ENCODE data around the gene SLC13A3. TPM values are rescaled to one million over a fixed set of nuclear protein-coding genes. Genes with fewer than 3 reads are reported as not detected.

Gene SLC13A3
- total RNA-seq, 4 donors from 2014 or later: 1.1 to 8.9 (median 4.2) TPM

GRCh38 chr20:46670585-46671584, 19.6 kb upstream of the SLC13A3 start:
- WGBS: 89% methylated on average over 3 of the region's 3 CpGs
- Histone ChIP-seq H3K27me3 (no peaks in the 10 kb centered on the region), H3K4me1 (no peaks in the 10 kb centered on the region), H3K4me3 (no peak overlapping the region), H3K36me3 (no peaks in the 10 kb centered on the region), H3K27ac (no peak overlapping the region), H3K9me3 (peaks cover 11% of the 10 kb centered on the region)
- TF ChIP-seq POLR2A (IDR thresholded peaks at IDR 0.05): no peak
- no peak for DNase-seq (ENCODE audit: low spot score in 2 of 2)

DNA sequence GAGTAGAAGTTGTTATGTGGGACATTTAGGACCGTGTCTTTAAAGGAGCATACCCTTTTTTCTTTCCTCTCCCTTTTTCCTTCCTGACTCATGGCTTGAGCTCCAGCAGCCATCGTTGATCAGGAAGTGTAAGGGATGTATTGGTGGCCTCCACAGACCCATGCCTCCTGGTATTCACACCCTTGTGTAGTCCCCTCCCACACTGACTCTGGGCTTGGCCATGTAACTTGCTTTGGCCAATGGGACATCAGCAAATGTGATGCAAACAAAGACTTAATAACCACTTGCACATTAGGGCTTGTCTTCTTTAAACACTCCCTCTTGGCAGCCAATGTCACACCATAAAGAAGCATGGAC, 18.9 kb upstream of the SLC13A3 start:
- no peaks in the 10 kb centered on the region for H3K27me3 ChIP-seq
- TF ChIP-seq EP300 (IDR thresholded peaks at IDR 0.05) (no peak), POLR2AphosphoS5 (IDR thresholded peaks at IDR 0.05) (no peak), POLR2A (IDR thresholded peaks at IDR 0.05) (no peak)
- TF ChIP-seq, protein P1, sequence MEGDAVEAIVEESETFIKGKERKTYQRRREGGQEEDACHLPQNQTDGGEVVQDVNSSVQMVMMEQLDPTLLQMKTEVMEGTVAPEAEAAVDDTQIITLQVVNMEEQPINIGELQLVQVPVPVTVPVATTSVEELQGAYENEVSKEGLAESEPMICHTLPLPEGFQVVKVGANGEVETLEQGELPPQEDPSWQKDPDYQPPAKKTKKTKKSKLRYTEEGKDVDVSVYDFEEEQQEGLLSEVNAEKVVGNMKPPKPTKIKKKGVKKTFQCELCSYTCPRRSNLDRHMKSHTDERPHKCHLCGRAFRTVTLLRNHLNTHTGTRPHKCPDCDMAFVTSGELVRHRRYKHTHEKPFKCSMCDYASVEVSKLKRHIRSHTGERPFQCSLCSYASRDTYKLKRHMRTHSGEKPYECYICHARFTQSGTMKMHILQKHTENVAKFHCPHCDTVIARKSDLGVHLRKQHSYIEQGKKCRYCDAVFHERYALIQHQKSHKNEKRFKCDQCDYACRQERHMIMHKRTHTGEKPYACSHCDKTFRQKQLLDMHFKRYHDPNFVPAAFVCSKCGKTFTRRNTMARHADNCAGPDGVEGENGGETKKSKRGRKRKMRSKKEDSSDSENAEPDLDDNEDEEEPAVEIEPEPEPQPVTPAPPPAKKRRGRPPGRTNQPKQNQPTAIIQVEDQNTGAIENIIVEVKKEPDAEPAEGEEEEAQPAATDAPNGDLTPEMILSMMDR (IDR thresholded peaks at IDR 0.05): no peak
- no peak overlapping the region for H3K27ac ChIP-seq
- no peaks in the 10 kb centered on the region for H3K4me1 ChIP-seq
- H3K9me3 ChIP-seq: peaks cover 11% of the 10 kb centered on the region
- H3K36me3 ChIP-seq: no peaks in the 10 kb centered on the region
- no peak for DNase-seq (ENCODE audit: low spot score in 2 of 2)
- 91% methylated on average over 2 of the region's 2 CpGs for WGBS
- no peak overlapping the region for H3K4me3 ChIP-seq

- DNase-seq (ENCODE audit: low spot score in 2 of 2): no peak
- peaks cover 11% of the 10 kb centered on the region for H3K9me3 ChIP-seq
- H3K36me3 ChIP-seq: no peaks in the 10 kb centered on the region
- no peaks in the 10 kb centered on the region for H3K27me3 ChIP-seq
- H3K27ac ChIP-seq: no peak overlapping the region
- no peaks in the 10 kb centered on the region for H3K4me1 ChIP-seq
- H3K4me3 ChIP-seq: no peak overlapping the region
- 63% methylated on average over 6 of the region's 6 CpGs for WGBS
- TF ChIP-seq POLR2A (IDR thresholded peaks at IDR 0.05) (no peak), EP300 (IDR thresholded peaks at IDR 0.05) (no peak), POLR2AphosphoS5 (IDR thresholded peaks at IDR 0.05) (no peak)
- TF ChIP-seq, protein P1 (IDR thresholded peaks at IDR 0.05): no peak
These were observed 15.7 kb upstream of the SLC13A3 start for GRCh38 chr20:46666818-46667515.

DNA sequence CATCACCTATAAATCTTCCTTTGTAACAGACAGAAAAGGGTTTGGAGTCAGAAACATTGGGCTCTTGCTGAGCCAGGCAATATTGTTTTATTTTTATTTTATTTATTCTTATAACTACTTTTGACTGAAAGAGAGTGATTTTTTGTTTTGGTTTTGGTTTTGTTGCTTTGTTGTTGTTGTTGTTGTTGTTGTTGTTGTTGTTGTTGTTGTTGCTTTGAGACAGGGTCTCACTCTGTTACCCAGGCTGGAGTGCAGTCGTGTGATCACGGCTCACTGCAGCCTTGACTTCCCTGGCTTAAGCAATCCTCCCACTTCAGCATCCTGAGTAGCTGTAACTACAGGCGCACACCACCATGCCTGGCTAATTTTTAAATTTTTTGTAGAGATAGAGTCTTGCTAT, 15.0 kb upstream of the SLC13A3 start:
- no peaks in the 10 kb centered on the region for H3K4me1 ChIP-seq
- H3K36me3 ChIP-seq: no peaks in the 10 kb centered on the region
- H3K4me3 ChIP-seq: no peak overlapping the region
- WGBS: 91% methylated on average over 3 of the region's 3 CpGs
- no peak for DNase-seq (ENCODE audit: low spot score in 2 of 2)
- no peaks in the 10 kb centered on the region for H3K27me3 ChIP-seq
- H3K9me3 ChIP-seq: peaks cover 10% of the 10 kb centered on the region
- TF ChIP-seq POLR2AphosphoS5 (IDR thresholded peaks at IDR 0.05) (no peak), EP300 (IDR thresholded peaks at IDR 0.05) (no peak), POLR2A (IDR thresholded peaks at IDR 0.05) (no peak)
- TF ChIP-seq, protein P1 (IDR thresholded peaks at IDR 0.05): no peak
- H3K27ac ChIP-seq: no peak overlapping the region

DNA sequence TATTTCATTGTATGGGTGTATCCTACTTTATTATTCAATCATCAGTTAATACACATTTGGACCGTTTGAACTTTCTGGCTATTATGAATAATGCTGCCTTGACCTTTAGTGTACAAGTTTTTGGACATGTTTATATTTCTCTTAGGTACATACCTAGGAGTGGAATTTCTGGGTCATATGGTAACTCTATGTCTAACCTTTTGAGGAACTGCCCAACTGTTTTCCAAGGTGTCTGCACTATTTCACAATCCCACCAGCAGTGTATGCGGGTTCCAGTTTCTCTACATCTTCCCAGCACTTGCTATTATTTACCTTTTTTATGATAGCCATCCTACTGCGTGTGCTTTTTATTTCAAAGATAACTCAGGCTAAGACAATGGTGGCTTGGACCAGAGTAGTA, 14.3 kb upstream of the SLC13A3 start:
- Histone ChIP-seq H3K9me3 (peaks cover 4% of the 10 kb centered on the region), H3K4me3 (no peak overlapping the region), H3K4me1 (no peaks in the 10 kb centered on the region), H3K36me3 (no peaks in the 10 kb centered on the region), H3K27ac (no peak overlapping the region), H3K27me3 (no peaks in the 10 kb centered on the region)
- 96% methylated on average over 3 of the region's 3 CpGs for WGBS
- DNase-seq (ENCODE audit: low spot score in 2 of 2): no peak
- no peak for TF ChIP-seq POLR2A (IDR thresholded peaks at IDR 0.05)
- no peak for TF ChIP-seq EP300 (IDR thresholded peaks at IDR 0.05)
- TF ChIP-seq, protein P1 (IDR thresholded peaks at IDR 0.05): no peak
- TF ChIP-seq POLR2AphosphoS5 (IDR thresholded peaks at IDR 0.05): no peak

Measured in suprapubic skin (tissue), 4 donors.